Measurements from ENCODE around the gene KCNC1.

KCNC1 gene

DNA sequence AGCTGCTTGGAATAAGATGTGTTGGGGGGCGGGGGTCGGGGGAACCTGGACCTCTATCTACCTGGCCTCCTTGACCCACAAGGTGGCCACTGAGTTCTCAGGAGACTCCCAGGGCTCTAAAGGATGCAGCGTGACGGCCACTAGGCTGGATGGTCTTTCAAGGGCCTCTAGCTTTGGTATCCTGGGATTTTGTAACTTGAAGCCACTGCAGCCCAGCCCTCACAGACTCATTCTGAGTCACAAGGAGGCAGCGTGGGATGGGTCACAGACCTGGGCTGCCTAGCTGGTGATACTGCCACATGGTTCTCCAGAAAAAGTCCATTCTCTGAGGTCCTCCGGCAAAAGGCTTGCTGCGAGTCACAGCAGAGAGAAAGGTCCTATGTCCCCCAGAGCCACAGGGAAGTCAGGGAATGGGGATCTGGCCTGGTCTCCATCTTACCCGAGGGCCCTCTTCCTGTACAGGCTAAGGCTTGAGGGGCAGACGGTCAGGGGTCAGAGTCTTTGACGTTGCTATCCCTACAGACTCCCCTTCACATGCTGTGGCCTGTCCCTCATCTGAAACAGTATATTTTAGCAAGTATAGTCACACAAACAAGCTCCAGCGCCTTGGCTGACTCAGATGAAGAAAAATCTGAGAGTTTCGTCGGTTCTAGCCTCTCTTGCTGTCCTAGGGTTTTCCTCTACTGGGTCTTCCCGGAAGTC is 52.4 kb downstream of the KCNC1 start:
- H3K9me3 ChIP-seq (ENCODE audit: control insufficient read depth, low read length): no peaks in the 10 kb centered on the region
- H3K36me3 ChIP-seq (ENCODE audit: control insufficient read depth, insufficient read depth, low read length): no peaks in the 10 kb centered on the region
- no peak overlapping the region for H3K27ac ChIP-seq
- no peaks in the 10 kb centered on the region for H3K4me1 ChIP-seq
- no peaks in the 10 kb centered on the region for H3K27me3 ChIP-seq (ENCODE audit: control insufficient read depth, insufficient read depth, low read length)
- H3K79me2 ChIP-seq: no peaks in the 10 kb centered on the region
- H3K9ac ChIP-seq: no peak overlapping the region
- no peak overlapping the region for H2AFZ ChIP-seq
- H3K4me2 ChIP-seq (ENCODE audit: low read length): no peak overlapping the region
- TF ChIP-seq, protein P1, sequence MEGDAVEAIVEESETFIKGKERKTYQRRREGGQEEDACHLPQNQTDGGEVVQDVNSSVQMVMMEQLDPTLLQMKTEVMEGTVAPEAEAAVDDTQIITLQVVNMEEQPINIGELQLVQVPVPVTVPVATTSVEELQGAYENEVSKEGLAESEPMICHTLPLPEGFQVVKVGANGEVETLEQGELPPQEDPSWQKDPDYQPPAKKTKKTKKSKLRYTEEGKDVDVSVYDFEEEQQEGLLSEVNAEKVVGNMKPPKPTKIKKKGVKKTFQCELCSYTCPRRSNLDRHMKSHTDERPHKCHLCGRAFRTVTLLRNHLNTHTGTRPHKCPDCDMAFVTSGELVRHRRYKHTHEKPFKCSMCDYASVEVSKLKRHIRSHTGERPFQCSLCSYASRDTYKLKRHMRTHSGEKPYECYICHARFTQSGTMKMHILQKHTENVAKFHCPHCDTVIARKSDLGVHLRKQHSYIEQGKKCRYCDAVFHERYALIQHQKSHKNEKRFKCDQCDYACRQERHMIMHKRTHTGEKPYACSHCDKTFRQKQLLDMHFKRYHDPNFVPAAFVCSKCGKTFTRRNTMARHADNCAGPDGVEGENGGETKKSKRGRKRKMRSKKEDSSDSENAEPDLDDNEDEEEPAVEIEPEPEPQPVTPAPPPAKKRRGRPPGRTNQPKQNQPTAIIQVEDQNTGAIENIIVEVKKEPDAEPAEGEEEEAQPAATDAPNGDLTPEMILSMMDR (IDR thresholded peaks at IDR 0.05): no peak
- no peak overlapping the region for H3K4me3 ChIP-seq (ENCODE audit: low read depth, low read length)

DNA sequence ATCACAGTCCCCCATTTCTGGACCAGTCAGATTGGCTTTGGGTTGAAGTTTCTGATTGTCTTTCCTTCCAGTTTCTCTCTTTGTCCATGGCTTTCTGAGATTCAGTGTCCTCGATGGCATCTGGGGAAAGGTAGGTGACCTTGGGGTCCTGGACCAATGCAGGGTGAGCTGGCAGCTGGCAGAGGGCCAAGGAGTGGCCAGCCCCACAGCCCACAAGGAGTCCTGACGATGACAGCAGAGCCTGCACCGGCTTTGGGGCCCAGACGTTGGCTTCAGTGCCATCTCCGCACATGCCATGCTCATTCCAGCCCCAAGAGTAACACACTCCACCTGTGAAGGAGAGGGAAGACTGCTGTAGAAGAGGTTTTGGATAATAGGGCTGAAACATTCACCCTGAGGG is 53.5 kb downstream of the KCNC1 start:
- no peak overlapping the region for H3K4me3 ChIP-seq (ENCODE audit: low read depth, low read length)
- no peak overlapping the region for H2AFZ ChIP-seq
- TF ChIP-seq, protein P1 (IDR thresholded peaks at IDR 0.05): no peak
- no peaks in the 10 kb centered on the region for H3K27me3 ChIP-seq (ENCODE audit: control insufficient read depth, insufficient read depth, low read length)
- H3K9ac ChIP-seq: no peak overlapping the region
- H3K27ac ChIP-seq: no peak overlapping the region
- no peaks in the 10 kb centered on the region for H3K36me3 ChIP-seq (ENCODE audit: control insufficient read depth, insufficient read depth, low read length)
- no peaks in the 10 kb centered on the region for H3K4me1 ChIP-seq
- H3K79me2 ChIP-seq: no peaks in the 10 kb centered on the region
- H3K9me3 ChIP-seq (ENCODE audit: control insufficient read depth, low read length): no peaks in the 10 kb centered on the region
- no peak overlapping the region for H3K4me2 ChIP-seq (ENCODE audit: low read length)

DNA sequence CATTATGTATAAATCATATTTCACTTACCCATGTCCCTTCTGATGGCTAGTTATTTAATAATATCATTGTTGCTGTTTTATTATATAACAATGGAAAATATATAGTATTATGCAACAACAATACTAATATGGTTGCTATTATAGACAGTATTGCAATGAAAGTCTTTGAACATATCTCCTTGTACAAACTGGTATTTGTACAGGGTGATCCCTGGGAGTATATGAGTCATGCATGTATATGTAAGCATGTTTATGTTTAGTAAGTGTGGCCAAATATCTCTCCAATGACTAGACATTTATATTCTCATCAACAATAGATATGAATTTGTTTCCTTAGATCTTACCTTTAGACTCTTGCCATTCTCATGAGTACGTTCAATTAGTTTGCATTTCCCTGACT is 55.9 kb downstream of the KCNC1 start:
- Histone ChIP-seq H3K4me1 (no peaks in the 10 kb centered on the region), H3K36me3 (ENCODE audit: control insufficient read depth, insufficient read depth, low read length) (no peaks in the 10 kb centered on the region), H2AFZ (no peak overlapping the region), H3K79me2 (no peaks in the 10 kb centered on the region), H3K9me3 (ENCODE audit: control insufficient read depth, low read length) (no peaks in the 10 kb centered on the region), H3K9ac (no peak overlapping the region), H3K27ac (no peak overlapping the region), H3K4me2 (ENCODE audit: low read length) (no peak overlapping the region), H3K27me3 (ENCODE audit: control insufficient read depth, insufficient read depth, low read length) (no peaks in the 10 kb centered on the region), H3K4me3 (ENCODE audit: low read depth, low read length) (no peak overlapping the region)
- TF ChIP-seq, protein P1 (IDR thresholded peaks at IDR 0.05): no peak

DNA sequence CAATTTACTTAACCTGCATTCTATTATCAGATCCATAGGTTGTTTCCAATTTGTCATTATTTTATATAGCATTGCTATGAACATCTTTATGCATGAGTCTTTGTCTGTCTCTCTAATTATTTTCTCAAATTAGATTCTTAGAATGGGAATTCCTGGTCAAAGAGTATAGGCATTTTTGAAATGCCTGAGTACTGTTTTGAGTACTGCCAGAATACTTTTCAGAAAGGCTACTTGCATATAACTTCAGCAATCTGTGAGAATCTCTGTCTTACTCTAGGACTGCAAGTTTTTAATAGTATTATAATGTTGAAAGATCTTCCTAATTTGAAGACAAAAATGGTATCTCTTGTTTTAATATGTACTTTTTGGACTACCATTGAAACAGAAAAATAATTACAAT is 56.6 kb downstream of the KCNC1 start:
- H3K9ac ChIP-seq: no peak overlapping the region
- no peak overlapping the region for H3K4me3 ChIP-seq (ENCODE audit: low read depth, low read length)
- no peak overlapping the region for H2AFZ ChIP-seq
- TF ChIP-seq, protein P1 (IDR thresholded peaks at IDR 0.05): no peak
- no peaks in the 10 kb centered on the region for H3K79me2 ChIP-seq
- no peaks in the 10 kb centered on the region for H3K4me1 ChIP-seq
- no peak overlapping the region for H3K4me2 ChIP-seq (ENCODE audit: low read length)
- no peaks in the 10 kb centered on the region for H3K27me3 ChIP-seq (ENCODE audit: control insufficient read depth, insufficient read depth, low read length)
- H3K27ac ChIP-seq: no peak overlapping the region
- no peaks in the 10 kb centered on the region for H3K36me3 ChIP-seq (ENCODE audit: control insufficient read depth, insufficient read depth, low read length)
- H3K9me3 ChIP-seq (ENCODE audit: control insufficient read depth, low read length): no peaks in the 10 kb centered on the region

DNA sequence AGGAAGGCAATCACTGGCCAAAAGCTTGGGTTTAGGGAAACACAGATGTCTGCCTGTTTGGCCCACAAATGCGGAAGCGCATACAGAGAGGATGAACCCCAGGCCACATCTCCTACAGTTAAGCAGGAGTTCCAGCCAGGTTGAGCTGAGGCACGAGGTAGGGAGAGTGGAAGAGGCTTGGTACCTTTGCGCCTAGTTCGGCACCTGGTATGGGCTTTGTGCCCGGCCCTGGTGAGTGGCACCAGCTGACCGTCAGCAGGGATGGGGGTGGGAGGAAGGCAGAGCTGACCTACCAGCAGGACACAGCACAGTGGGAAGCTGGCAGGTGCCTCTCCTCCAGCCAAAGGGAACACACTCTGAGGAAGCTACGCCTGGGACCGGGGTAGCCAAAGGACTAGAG is 57.6 kb downstream of the KCNC1 start:
- no peak overlapping the region for H3K4me2 ChIP-seq (ENCODE audit: low read length)
- TF ChIP-seq, protein P1 (IDR thresholded peaks at IDR 0.05): no peak
- H3K27me3 ChIP-seq (ENCODE audit: control insufficient read depth, insufficient read depth, low read length): no peaks in the 10 kb centered on the region

More for the DNA sequence above, 57.6 kb downstream of the KCNC1 start:
- H3K79me2 ChIP-seq: no peaks in the 10 kb centered on the region
- no peak overlapping the region for H3K9ac ChIP-seq
- H3K36me3 ChIP-seq (ENCODE audit: control insufficient read depth, insufficient read depth, low read length): no peaks in the 10 kb centered on the region
- H3K9me3 ChIP-seq (ENCODE audit: control insufficient read depth, low read length): no peaks in the 10 kb centered on the region
- H3K27ac ChIP-seq: no peak overlapping the region
- no peak overlapping the region for H2AFZ ChIP-seq
- H3K4me3 ChIP-seq (ENCODE audit: low read depth, low read length): no peak overlapping the region
- no peaks in the 10 kb centered on the region for H3K4me1 ChIP-seq
